ENCODE measurements around the gene LRRC25.

LRRC25 gene

DNA sequence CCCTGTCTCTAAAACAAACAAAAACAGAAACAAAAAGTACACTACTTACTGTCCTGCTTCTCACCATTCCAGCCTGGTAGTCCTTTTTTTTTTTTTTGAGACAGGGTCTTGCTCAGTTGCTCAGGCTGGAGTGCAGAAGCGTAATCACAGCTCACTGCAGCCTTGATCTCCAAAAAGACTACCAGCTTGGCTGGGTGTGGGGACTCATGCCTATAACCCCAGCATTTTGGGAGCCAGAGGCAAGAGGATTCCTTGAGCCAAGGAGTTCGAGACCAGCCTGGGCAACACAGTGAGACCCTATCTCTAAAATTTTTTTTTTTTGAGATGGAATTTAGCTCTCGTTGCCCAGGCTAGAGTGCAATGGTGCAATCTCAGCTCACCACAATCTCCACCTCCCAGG is 16.6 kb downstream of the LRRC25 start:
- peak overlapping the region; percentile 70 to 89 for H2BK12ac ChIP-seq (ENCODE audit: low read length in 2 of 2)
- no peak overlapping the region for H3K4me3 ChIP-seq (ENCODE audit: insufficient read depth in 1 of 2, low read depth in 1 of 2, low read length in 2 of 2)
- no peaks in the 10 kb centered on the region for H3K27me3 ChIP-seq (ENCODE audit: control insufficient read depth in 1 of 2, insufficient read depth in 1 of 2, low read length in 2 of 2)
- WGBS: 72% methylated on average over 3 of the region's 3 CpGs
- no peak for DNase-seq
- peak overlapping the region; percentile 23 for H4K91ac ChIP-seq (ENCODE audit: low read length)
- no peak overlapping the region for H2AFZ ChIP-seq (ENCODE audit: low read depth, low read length)
- no peaks in the 10 kb centered on the region for H3K9me3 ChIP-seq (ENCODE audit: control insufficient read depth, low read length)
- H3K9ac ChIP-seq (ENCODE audit: low read length): peak overlapping the region; percentile 84
- peak overlapping the region; percentile 80 for H3K27ac ChIP-seq (ENCODE audit: low read length, poor library complexity, severe bottlenecking)
- no peaks in the 10 kb centered on the region for H3K79me1 ChIP-seq (replicated peaks; ENCODE audit: low read length, poor library complexity, severe bottlenecking)
- peak overlapping the region; percentile 44 for H2BK120ac ChIP-seq (ENCODE audit: low read depth, low read length)
- no peak overlapping the region for H3K4me2 ChIP-seq (ENCODE audit: low read length, poor library complexity, severe bottlenecking)
- no peak overlapping the region for H3K23ac ChIP-seq (ENCODE audit: low read length in 2 of 2)
- peaks cover 34% of the 10 kb centered on the region for H3K4me1 ChIP-seq (ENCODE audit: control insufficient read depth, insufficient read depth, low read depth, low read length)
- no peak overlapping the region for H3K14ac ChIP-seq (ENCODE audit: low read length in 2 of 2)
- peak overlapping the region; percentile 19 for H4K8ac ChIP-seq (ENCODE audit: low read length)
- H3K36me3 ChIP-seq (ENCODE audit: control insufficient read depth in 1 of 2, insufficient read depth in 2 of 2, low read depth in 1 of 2, low read length in 2 of 2): peaks cover 0 to 5% of the 10 kb centered on the region in 2 experiments
- H3K4ac ChIP-seq (ENCODE audit: low read depth in 1 of 2, low read length in 2 of 2): peak overlapping the region; percentile 49 to 52
- H2BK5ac ChIP-seq (ENCODE audit: low read depth, low read length, poor library complexity, severe bottlenecking): peak overlapping the region; percentile 57
- H2BK15ac ChIP-seq (ENCODE audit: low read depth, poor library complexity, severe bottlenecking): peak overlapping the region; percentile 55
- H2AK5ac ChIP-seq (ENCODE audit: low read length, severe bottlenecking): peak overlapping the region; percentile 77
- peak overlapping the region; percentile 11 to 40 for H3K18ac ChIP-seq (ENCODE audit: low read depth in 1 of 2, low read length in 2 of 2)

GRCh38 chr19:18379803-18380747 is 17.3 kb downstream of the LRRC25 start:
- peak overlapping the region; percentile 97 for H2AK5ac ChIP-seq (ENCODE audit: low read length, severe bottlenecking)
- 76% methylated on average over 20 of the region's 22 CpGs for whole genome bisulfite sequencing
- H3K4me2 ChIP-seq (ENCODE audit: low read length, poor library complexity, severe bottlenecking): no peak overlapping the region

DNA sequence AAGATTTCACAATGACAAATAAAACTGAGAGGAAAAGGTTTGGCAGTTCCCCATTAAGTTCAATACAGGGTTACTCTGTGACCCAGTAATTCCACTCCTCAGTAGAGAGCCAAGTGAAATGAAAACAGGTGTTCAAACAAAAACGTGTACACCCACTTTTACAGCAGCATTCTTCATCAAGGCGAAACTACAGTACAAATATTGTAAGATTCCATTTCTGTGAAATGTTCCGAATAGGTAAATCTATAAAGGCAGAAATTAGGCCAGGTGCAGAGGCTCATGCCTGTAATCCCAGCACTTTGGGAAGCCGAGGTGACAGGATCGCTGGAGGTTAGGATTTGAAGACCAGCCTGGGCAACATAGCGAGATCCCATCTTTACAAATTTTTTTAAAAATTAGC is 20.4 kb downstream of the LRRC25 start:
- H2BK15ac ChIP-seq (ENCODE audit: low read depth, poor library complexity, severe bottlenecking): no peak overlapping the region
- H3K4me2 ChIP-seq (ENCODE audit: low read length, poor library complexity, severe bottlenecking): no peak overlapping the region
- no peak overlapping the region for H3K18ac ChIP-seq (ENCODE audit: low read depth in 1 of 2, low read length in 2 of 2)
- H3K23ac ChIP-seq (ENCODE audit: low read length in 2 of 2): no peak overlapping the region
- peaks cover 2% of the 10 kb centered on the region for H3K79me1 ChIP-seq (replicated peaks; ENCODE audit: low read length, poor library complexity, severe bottlenecking)
- 96% methylated on average over 6 of the region's 6 CpGs for WGBS
- no peak overlapping the region for H3K14ac ChIP-seq (ENCODE audit: low read length in 2 of 2)
- no peaks in the 10 kb centered on the region for H3K27me3 ChIP-seq (ENCODE audit: control insufficient read depth in 1 of 2, insufficient read depth in 1 of 2, low read length in 2 of 2)
- no peak overlapping the region for H2BK12ac ChIP-seq (ENCODE audit: low read length in 2 of 2)
- no peaks in the 10 kb centered on the region for H3K36me3 ChIP-seq (ENCODE audit: control insufficient read depth in 1 of 2, insufficient read depth in 2 of 2, low read depth in 1 of 2, low read length in 2 of 2)
- no peak overlapping the region for H3K4ac ChIP-seq (ENCODE audit: low read depth in 1 of 2, low read length in 2 of 2)
- no peak overlapping the region for H4K91ac ChIP-seq (ENCODE audit: low read length)
- no peaks in the 10 kb centered on the region for H3K9me3 ChIP-seq (ENCODE audit: control insufficient read depth, low read length)
- no peak overlapping the region for H3K4me3 ChIP-seq (ENCODE audit: insufficient read depth in 1 of 2, low read depth in 1 of 2, low read length in 2 of 2)
- no peak overlapping the region for H3K9ac ChIP-seq (ENCODE audit: low read length)
- H4K8ac ChIP-seq (ENCODE audit: low read length): no peak overlapping the region
- H2BK5ac ChIP-seq (ENCODE audit: low read depth, low read length, poor library complexity, severe bottlenecking): peak overlapping the region; percentile 1
- peaks cover 36% of the 10 kb centered on the region for H3K4me1 ChIP-seq (ENCODE audit: control insufficient read depth, insufficient read depth, low read depth, low read length)
- DNase-seq: no peak
- H2AFZ ChIP-seq (ENCODE audit: low read depth, low read length): no peak overlapping the region
- H3K27ac ChIP-seq (ENCODE audit: low read length, poor library complexity, severe bottlenecking): peak overlapping the region; percentile 64
- peak overlapping the region; percentile 94 for H2AK5ac ChIP-seq (ENCODE audit: low read length, severe bottlenecking)
- no peak overlapping the region for H2BK120ac ChIP-seq (ENCODE audit: low read depth, low read length)

More at GRCh38 chr19:18379803-18380747, 17.3 kb downstream of the LRRC25 start:
- H4K8ac ChIP-seq (ENCODE audit: low read length): peak overlapping the region; percentile 32
- peak overlapping the region; percentile 49 to 57 for H3K4ac ChIP-seq (ENCODE audit: low read depth in 1 of 2, low read length in 2 of 2)
- H3K27ac ChIP-seq (ENCODE audit: low read length, poor library complexity, severe bottlenecking): peak overlapping the region; percentile 80
- peak; percentile 71 for DNase-seq
- H3K23ac ChIP-seq (ENCODE audit: low read length in 2 of 2): no peak overlapping the region
- no peak overlapping the region for H3K14ac ChIP-seq (ENCODE audit: low read length in 2 of 2)
- no peaks in the 10 kb centered on the region for H3K79me1 ChIP-seq (replicated peaks; ENCODE audit: low read length, poor library complexity, severe bottlenecking)
- peak overlapping the region; percentile 84 for H3K9ac ChIP-seq (ENCODE audit: low read length)
- H2AFZ ChIP-seq (ENCODE audit: low read depth, low read length): no peak overlapping the region
- H3K27me3 ChIP-seq (ENCODE audit: control insufficient read depth in 1 of 2, insufficient read depth in 1 of 2, low read length in 2 of 2): no peaks in the 10 kb centered on the region
- H3K36me3 ChIP-seq (ENCODE audit: control insufficient read depth in 1 of 2, insufficient read depth in 2 of 2, low read depth in 1 of 2, low read length in 2 of 2): peaks cover 0 to 2% of the 10 kb centered on the region in 2 experiments
- H3K18ac ChIP-seq (ENCODE audit: low read depth in 1 of 2, low read length in 2 of 2): peak overlapping the region; percentile 64 to 68
- H3K4me1 ChIP-seq (ENCODE audit: control insufficient read depth, insufficient read depth, low read depth, low read length): peaks cover 31% of the 10 kb centered on the region
- peak overlapping the region; percentile 70 to 92 for H2BK12ac ChIP-seq (ENCODE audit: low read length in 2 of 2)
- H2BK15ac ChIP-seq (ENCODE audit: low read depth, poor library complexity, severe bottlenecking): peak overlapping the region; percentile 39
- H4K91ac ChIP-seq (ENCODE audit: low read length): peak overlapping the region; percentile 86
- peak overlapping the region; percentile 44 for H2BK120ac ChIP-seq (ENCODE audit: low read depth, low read length)
- no peak overlapping the region for H3K4me3 ChIP-seq (ENCODE audit: insufficient read depth in 1 of 2, low read depth in 1 of 2, low read length in 2 of 2)
- H3K9me3 ChIP-seq (ENCODE audit: control insufficient read depth, low read length): no peaks in the 10 kb centered on the region
- H2BK5ac ChIP-seq (ENCODE audit: low read depth, low read length, poor library complexity, severe bottlenecking): peak overlapping the region; percentile 87
